HG02610 (cell line): ENCODE results near the gene SPTBN1.

Experiments
- ATAC-seq: cut with Tn5 transposase; IDR thresholded peaks from one replicate; pipeline ENCODE4 v1.9.1; 2021; ENCODE audit warnings: mild to moderate bottlenecking, moderate library complexity; ENCODE audit not compliant: unreplicated experiment

SPTBN1 gene

GRCh38 chr2:54432251-54433015, 23.7 kb upstream of the SPTBN1 start:
- ATAC-seq, result no peak

DNA sequence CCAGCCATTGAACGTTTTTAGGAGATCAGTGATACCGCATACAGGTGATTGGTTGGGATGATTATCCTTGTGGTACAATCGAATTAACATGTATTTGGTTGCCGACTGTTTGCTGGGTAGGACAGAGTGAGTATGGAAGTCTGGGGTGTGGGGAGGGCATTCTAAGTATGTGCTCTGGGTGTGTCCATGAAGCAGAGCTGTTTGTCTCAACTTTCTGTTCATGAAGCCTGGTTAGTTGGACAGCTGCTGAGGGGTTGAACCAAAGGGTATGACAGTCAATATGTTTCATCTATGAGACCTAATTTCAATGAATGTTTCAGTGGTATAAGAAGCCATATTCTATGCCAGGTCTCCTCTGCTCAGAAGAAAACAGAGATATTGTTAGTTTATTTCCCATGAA, 21.9 kb upstream of the SPTBN1 start:
- no peak for ATAC-seq

DNA sequence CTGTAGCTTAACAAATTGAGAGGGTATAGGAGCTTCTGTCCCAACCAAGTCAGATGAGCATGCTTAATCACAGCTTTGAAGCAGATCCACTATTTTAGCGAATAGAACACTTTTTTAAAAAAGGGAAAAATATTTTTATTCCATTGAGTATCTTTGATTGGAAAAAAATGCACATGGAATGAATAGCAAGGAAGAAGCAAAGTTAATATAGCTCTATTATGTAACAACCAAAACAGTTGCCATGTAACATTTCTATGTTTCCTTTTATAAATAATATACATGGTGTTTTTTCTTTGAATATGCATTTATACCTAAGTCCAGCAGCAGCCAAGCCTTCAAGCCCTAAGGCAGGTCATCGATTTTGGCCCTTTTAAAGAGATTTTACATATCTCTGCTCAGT, 21.4 kb upstream of the SPTBN1 start:
- no peak for ATAC-seq

- no peak for ATAC-seq
Observed at GRCh38 chr2:54435325-54436226, 20.6 kb upstream of the SPTBN1 start.

DNA sequence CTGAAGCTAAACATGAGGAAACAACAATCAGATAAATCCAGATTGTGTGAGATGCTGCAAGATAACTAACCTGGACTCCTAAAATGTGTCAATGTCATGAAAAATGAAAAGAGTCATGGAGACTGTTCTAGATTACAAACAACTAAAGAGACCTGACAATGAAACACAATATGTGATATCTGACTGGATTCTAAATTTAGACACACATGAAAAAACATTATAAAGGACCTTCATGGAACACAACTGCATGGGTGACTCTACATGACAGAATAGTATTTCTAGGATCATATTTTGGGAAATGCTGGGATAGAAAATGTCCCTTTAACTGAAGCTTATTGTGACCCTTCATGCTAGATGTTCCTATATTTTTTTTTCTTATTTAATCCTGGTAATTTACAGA, 18.5 kb upstream of the SPTBN1 start:
- no peak for ATAC-seq

GRCh38 chr2:54438271-54438670, 17.9 kb upstream of the SPTBN1 start:
- ATAC-seq, result no peak

DNA sequence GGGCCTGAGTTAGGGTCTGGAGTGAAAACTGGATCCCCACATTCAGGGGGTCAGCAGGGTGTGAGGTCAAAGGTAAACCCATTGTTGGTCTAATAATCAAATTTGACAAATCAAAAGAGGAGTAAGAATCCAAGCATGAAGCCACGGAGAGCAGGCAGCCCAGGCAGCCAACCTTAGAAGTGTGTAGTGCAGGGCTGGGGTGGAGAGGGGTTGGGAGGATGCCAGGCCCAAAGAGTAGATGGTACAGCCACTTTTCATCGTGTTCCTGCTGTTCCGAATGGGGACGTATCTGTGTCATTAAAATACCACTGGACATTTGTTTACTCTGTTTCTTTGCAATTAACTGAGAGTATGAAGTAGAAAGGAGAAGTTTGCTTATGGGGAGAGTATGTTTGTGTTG, 16.5 kb upstream of the SPTBN1 start:
- ATAC-seq, result no peak

DNA sequence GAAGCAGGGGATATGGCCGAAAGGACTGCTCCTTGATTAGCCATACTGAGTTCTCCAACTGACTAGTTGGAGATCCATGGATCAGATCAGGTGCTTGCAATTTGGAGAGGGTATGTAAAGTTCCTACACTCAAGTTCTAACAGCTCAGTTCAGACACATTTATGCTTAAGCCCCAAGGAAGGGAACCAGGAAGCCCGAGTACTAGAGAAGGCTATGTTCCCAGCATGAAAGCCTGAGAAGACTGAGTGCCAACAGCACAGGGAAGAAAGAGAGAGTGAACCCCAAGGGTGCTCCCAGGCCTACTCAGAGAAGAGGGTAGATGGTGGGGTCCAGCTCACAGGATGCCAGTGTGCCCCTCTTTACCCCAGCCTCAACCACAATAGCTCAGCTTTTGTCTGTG, 16.1 kb upstream of the SPTBN1 start:
- ATAC-seq, result no peak

GRCh38 chr2:54444503-54444902, 11.6 kb upstream of the SPTBN1 start:
- no peak for ATAC-seq

DNA sequence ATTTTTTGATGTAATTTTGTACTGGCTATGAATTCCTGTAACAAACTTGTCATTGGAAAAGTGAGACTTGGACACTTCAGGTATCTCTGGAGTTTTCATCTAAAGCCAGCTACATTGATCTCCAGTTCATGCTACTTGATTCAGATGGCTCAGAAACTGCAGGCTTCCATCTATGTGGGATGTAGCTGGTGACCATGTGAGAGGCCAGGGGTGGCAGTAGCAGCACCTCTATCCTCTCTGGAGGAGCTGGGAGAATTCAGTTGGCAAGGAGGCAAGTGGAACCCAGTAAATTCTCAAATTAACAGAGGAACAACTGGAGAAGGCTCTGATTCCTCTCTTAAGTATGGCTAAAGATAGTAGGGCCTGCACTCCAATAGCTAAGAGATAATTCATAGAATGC, 10.0 kb upstream of the SPTBN1 start:
- no peak for ATAC-seq

DNA sequence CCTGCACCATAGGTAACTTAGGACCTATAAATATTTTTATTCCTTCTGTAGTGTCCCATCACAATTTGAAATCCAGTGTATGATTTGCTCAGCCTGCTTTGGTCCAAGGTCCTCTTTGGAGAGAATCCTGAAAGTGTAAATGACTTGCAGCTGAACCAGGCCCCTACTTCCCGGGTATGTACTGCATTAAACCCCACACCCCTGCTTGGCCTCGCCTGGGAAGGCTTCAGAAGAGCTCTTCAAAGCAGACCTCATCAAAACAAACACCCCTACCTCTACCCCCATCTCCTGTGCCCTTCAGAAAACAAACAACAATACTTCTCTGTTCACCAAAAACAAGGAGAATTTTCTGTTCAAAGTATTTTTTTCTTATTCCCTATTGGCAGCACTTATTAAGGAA, 9.5 kb upstream of the SPTBN1 start:
- no peak for ATAC-seq

DNA sequence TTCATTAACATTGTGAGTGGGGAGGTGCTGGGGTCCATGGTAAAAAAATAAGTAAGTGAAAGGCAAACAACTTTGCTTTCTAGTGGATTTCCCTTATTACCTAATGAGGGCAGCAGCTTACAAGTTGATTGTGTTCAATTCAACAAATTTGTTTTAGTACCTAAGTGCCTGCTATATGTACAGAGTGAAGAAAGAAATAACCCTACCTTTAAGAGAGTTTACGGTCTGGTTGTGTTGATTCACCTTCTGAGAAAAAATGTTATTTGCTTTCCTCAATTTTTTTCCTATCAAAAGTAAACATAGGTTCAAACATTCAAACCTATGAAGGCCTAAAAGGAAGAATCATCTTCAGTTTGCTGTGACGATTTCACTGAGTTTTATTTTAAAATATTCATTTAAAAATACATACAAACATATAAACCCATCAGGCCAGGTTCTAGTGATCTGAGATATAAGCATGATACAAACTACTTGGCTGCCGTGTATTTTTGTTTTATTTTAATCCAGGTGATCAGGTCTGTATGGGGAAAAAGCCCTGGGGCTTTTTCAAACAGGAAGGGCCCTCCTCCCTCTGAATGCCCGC, 1.5 kb upstream of the SPTBN1 start:
- no peak for ATAC-seq

DNA sequence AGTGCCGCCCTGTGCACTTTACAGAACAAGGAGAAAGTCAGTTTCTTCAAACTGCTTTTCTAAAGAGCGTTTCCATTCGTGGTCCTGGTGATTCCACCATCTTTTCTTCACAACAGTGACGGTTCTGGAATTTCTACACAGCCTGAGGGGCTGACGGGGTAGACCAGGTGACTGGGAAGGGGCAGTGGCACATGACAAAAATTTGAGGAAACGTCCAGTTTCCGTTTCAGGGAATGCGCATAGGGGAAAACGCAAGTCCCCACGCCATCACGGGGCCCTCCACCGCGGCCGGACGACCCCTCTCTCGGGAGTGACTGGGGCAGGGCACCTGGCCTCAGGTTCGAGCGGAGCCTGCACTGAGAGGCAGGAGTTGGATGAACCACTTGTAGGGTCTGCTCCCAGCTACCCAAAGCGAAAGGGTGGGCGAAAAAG, 980 bp upstream of the SPTBN1 start:
- no peak for ATAC-seq

DNA sequence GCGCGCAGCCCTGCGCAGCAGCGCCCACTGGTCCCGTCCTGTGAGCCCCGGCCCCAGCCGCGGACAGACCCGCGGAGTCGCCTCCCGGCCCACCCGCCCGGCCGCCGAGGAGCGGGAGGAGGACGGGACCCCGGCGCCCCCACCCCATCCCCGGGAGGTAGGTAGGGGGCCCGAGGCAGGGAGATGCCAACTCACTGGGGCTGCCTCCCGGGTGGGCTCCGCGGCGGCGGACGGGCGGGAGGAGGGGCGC, 160 bp downstream of the SPTBN1 start:
- ATAC-seq, result no peak

DNA sequence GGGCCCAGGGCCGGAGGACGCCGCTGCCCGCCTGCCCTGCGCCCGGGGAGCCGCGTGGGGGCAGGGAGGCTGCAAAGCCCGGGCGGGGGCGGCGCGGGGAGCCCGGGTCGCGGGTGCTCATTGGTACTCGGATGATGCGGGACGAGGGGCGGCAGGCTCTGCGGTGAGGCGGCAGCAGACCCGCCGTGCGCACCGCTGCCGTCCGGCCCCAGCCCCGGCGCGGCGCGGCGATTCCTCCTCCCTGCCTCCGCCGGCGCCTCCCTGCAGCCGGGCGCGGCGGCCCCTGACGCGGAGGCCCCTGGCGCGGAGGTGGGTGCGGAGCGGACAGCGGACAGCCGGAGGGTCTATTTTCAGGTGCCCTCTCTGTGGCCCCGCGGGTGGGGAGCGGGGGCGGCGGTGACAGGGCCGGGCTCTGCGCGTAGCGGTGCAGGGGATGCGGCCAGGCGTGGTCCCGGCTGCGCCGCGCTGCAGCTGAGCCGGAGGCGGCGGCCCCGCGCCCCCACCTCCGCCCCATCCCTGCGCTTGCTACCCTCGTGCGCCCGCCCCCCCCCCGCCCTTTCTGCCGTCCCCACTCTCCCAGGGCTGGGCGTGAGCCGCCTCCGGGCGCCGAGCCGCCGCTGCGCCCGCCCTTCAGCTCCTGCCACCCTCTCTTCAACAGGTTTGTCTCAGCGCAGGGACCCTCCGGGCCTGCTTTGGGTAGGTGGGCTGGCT, 640 bp downstream of the SPTBN1 start:
- no peak for ATAC-seq

GRCh38 chr2:54457323-54458023, 1.3 kb downstream of the SPTBN1 start:
- ATAC-seq, result no peak

- ATAC-seq, result no peak
Observed at GRCh38 chr2:54459037-54459441, 2.9 kb downstream of the SPTBN1 start.

- ATAC-seq, result no peak
Observed at GRCh38 chr2:54461261-54461660, 5.1 kb downstream of the SPTBN1 start.

- no peak for ATAC-seq
Observed at GRCh38 chr2:54464341-54464740, 8.2 kb downstream of the SPTBN1 start.

DNA sequence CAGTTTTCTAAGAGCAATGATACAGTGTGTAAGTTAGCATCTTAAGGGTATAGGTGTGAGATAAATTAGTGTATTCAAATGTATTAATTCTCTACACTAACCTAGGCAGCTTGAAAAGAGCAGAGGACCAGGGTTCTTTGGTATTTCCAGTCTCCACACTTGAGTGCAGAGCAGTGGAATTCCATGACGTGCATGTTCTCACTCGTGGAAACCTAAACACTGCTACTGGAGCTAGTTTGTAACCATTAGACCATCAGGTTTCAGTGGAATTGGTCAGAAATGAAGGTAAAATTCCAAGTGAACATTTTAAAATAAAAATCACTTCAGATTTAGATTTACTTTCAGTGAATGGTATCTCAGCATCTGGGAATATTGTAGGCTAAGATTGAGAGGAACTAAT, 9.0 kb downstream of the SPTBN1 start:
- ATAC-seq, result no peak

GRCh38 chr2:54466870-54467269, 10.7 kb downstream of the SPTBN1 start:
- ATAC-seq, result no peak
